Measurements from ENCODE around the gene DMBX1. TPM values are rescaled to one million over a fixed set of nuclear protein-coding genes. Genes with fewer than 3 reads are reported as not detected.

Gene DMBX1
- total RNA-seq, 1 experiment from 2014 or later: 2.3 TPM

DNA sequence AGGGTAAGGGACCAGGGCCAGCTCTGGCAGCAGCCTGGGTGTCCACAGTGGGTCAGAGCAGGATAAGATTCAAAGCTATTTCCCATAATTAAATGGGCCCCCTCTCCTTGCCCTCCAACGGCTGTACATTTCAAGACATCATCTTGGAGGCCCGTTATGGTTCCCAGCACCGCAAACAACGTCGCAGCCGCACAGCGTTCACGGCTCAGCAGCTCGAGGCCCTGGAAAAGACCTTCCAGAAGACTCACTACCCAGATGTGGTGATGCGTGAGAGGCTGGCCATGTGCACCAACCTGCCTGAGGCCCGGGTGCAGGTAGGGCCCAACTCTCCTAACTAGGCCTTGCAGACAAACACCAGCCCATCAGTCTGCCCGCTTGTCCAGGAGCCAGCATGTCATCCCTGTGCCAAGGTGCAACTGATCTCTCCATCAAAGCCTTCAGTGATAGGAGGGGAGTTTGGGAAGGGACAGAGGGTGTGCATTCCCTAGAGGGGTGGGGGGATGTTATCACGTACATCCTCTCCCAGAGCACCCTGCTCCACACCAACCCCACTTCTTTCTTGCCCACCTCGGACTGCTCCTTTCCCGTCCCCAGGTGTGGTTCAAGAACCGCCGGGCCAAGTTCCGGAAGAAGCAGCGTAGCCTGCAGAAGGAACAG lies 20.8 kb downstream of the DMBX1 start:
- H3K14ac ChIP-seq (ENCODE audit: insufficient read depth, low read length): no peak overlapping the region
- H2BK5ac ChIP-seq (ENCODE audit: insufficient read length, low read length): no peak overlapping the region
- Mint-ChIP-seq H3K27ac (no peak overlapping the region), H3K9me3 (no peaks in the 10 kb centered on the region; a peak in 1 of 5 replicates), H3K36me3 (ENCODE audit: insufficient read depth in 1 of 3, low read depth in 3 of 3) (no peaks in the 10 kb centered on the region), H3K4me1 (peaks cover 38 to 45% of the 10 kb centered on the region in 2 experiments), H3K27me3 (ENCODE audit: low read depth) (peaks cover 40% of the 10 kb centered on the region), H3K4me3 (no peak overlapping the region)
- H3K4ac ChIP-seq (ENCODE audit: low read depth, low read length): no peak overlapping the region
- no peak overlapping the region for H3T11ph ChIP-seq (ENCODE audit: low read length)
- H3K18ac ChIP-seq (ENCODE audit: insufficient read length, low read depth, low read length): no peak overlapping the region
- no peak for DNase-seq
- H4K20me1 ChIP-seq (ENCODE audit: control insufficient read depth, insufficient read depth, insufficient read length): no peaks in the 10 kb centered on the region
- H3K9ac ChIP-seq (ENCODE audit: extremely low read depth, insufficient read length, low read length): no peak overlapping the region
- no peak overlapping the region for H4K5ac ChIP-seq (ENCODE audit: insufficient read length, low read depth, low read length)
- WGBS (ENCODE audit: extremely low coverage, insufficient read length, low lambda C conversion rate): no CpG with 5 or more reads among the region's 19 CpGs
- no peaks in the 10 kb centered on the region for H3K79me1 ChIP-seq (ENCODE audit: insufficient read depth, low read depth, low read length, poor library complexity, severe bottlenecking)
- no peaks in the 10 kb centered on the region for H3K79me2 ChIP-seq (ENCODE audit: insufficient read depth, low read length)
- no peak overlapping the region for H2BK120ac ChIP-seq (ENCODE audit: low read depth, low read length, poor library complexity, severe bottlenecking)
- no peak overlapping the region for H2AFZ ChIP-seq (ENCODE audit: low read length)
- no peak overlapping the region for H3K56ac ChIP-seq (ENCODE audit: insufficient read length, low read depth, low read length)
- TF ChIP-seq, protein P1, sequence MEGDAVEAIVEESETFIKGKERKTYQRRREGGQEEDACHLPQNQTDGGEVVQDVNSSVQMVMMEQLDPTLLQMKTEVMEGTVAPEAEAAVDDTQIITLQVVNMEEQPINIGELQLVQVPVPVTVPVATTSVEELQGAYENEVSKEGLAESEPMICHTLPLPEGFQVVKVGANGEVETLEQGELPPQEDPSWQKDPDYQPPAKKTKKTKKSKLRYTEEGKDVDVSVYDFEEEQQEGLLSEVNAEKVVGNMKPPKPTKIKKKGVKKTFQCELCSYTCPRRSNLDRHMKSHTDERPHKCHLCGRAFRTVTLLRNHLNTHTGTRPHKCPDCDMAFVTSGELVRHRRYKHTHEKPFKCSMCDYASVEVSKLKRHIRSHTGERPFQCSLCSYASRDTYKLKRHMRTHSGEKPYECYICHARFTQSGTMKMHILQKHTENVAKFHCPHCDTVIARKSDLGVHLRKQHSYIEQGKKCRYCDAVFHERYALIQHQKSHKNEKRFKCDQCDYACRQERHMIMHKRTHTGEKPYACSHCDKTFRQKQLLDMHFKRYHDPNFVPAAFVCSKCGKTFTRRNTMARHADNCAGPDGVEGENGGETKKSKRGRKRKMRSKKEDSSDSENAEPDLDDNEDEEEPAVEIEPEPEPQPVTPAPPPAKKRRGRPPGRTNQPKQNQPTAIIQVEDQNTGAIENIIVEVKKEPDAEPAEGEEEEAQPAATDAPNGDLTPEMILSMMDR (conservative IDR thresholded peaks at IDR 0.05): no peak
- no peak overlapping the region for H3K27ac ChIP-seq (ENCODE audit: insufficient read length, low read depth, low read length)
- H3K4me2 ChIP-seq (ENCODE audit: insufficient read depth, insufficient read length, low read length): no peak overlapping the region
- no peaks in the 10 kb centered on the region for H3K4me1 ChIP-seq (ENCODE audit: insufficient read depth, low read length)
- H3K9me3 ChIP-seq (ENCODE audit: control insufficient read depth, low read depth, low read length): no peaks in the 10 kb centered on the region
- no peak overlapping the region for H2BK20ac ChIP-seq (ENCODE audit: low read depth, low read length, poor library complexity, severe bottlenecking)
- no peak overlapping the region for H3K23ac ChIP-seq (ENCODE audit: insufficient read length, low read depth, low read length)
- H2BK15ac ChIP-seq (ENCODE audit: low read depth, low read length): no peak overlapping the region
- no peak overlapping the region for H2BK12ac ChIP-seq (ENCODE audit: insufficient read length, low read depth, low read length)
- no peak overlapping the region for H4K91ac ChIP-seq (ENCODE audit: insufficient read length, low read depth, low read length)
- H4K8ac ChIP-seq (replicated peaks; ENCODE audit: insufficient read length, low read depth, low read length): no peak overlapping the region
- H3K27me3 ChIP-seq (ENCODE audit: insufficient read depth, low read length): no peaks in the 10 kb centered on the region
- H2AK5ac ChIP-seq (ENCODE audit: insufficient read length, low read length): no peak overlapping the region
- H3K23me2 ChIP-seq (ENCODE audit: insufficient read length, low read depth, low read length, poor library complexity, severe bottlenecking): no peaks in the 10 kb centered on the region
